Hepatocyte (in vitro differentiated cells): Measurements from ENCODE around the gene CHID1. TPM values are rescaled to one million over a fixed set of nuclear protein-coding genes. Genes with fewer than 3 reads are reported as not detected.
A peak's percentile ranks its signal among the peaks of the same experiment; 100 is the strongest.

Experiments
- DNase-seq: peaks from one replicate; pipeline ENCODE4 v3.0.0-alpha.2; 2016; ENCODE audit warnings: low spot score
- H2AFZ ChIP-seq: fragments of 200-600 bp; sonication (generic); 2 replicates; pipeline ENCODE4 v1.6.0; 2016; ENCODE audit warnings: antibody characterized with exemption, mild to moderate bottlenecking
- H3K27ac ChIP-seq: fragments of 200-600 bp; sonication (generic); 2 replicates; pipeline ENCODE4 v1.5.1; 2016; ENCODE audit warnings: mild to moderate bottlenecking
- H3K27me3 ChIP-seq: fragments of 200-600 bp; sonication (generic); 2 replicates; pipeline ENCODE4 v1.6.1; 2016
- H3K36me3 ChIP-seq: fragments of 200-600 bp; sonication (generic); replicated peaks from 2 replicates; pipeline ENCODE4 v1.5.1; 2016; ENCODE audit warnings: low read depth; ENCODE audit not compliant: insufficient read depth
- H3K4me1 ChIP-seq: fragments of 200-600 bp; sonication (generic); 2 replicates; pipeline ENCODE4 v1.5.1; 2016; ENCODE audit warnings: mild to moderate bottlenecking, moderate library complexity; ENCODE audit not compliant: insufficient read depth
- H3K4me2 ChIP-seq: fragments of 200-600 bp; sonication (generic); 2 replicates; pipeline ENCODE4 v1.6.0; 2016
- H3K4me3 ChIP-seq: fragments of 200-600 bp; sonication (generic); 2 replicates; pipeline ENCODE4 v1.5.1; 2016; ENCODE audit warnings: mild to moderate bottlenecking
- H3K79me2 ChIP-seq: fragments of 200-600 bp; sonication (generic); 2 replicates; pipeline ENCODE4 v1.6.0; 2017; ENCODE audit warnings: mild to moderate bottlenecking
- H3K9me2 ChIP-seq: fragments of 200-600 bp; sonication (generic); replicated peaks from 2 replicates; pipeline ENCODE4 v1.6.0; 2017; ENCODE audit warnings: mild to moderate bottlenecking; ENCODE audit not compliant: insufficient read depth
- H3K9me3 ChIP-seq: fragments of 200-600 bp; sonication (generic); 2 replicates; pipeline ENCODE4 v1.5.1; 2016; ENCODE audit warnings: low read depth, mild to moderate bottlenecking
- H4K20me1 ChIP-seq: fragments of 200-600 bp; sonication (generic); 2 replicates; pipeline ENCODE4 v1.6.0; 2016; ENCODE audit warnings: mild to moderate bottlenecking; ENCODE audit not compliant: insufficient read depth, poor library complexity, severe bottlenecking
- EZH2 ChIP-seq: fragments of 200-600 bp; sonication (generic); IDR thresholded peaks from 2 replicates; pipeline ENCODE4 v1.6.1; 2016; ENCODE audit warnings: antibody characterized with exemption, mild to moderate bottlenecking, borderline replicate concordance
- EZH2phosphoT487 ChIP-seq: fragments of 200-600 bp; sonication (generic); IDR thresholded peaks from one replicate; pipeline ENCODE4 v1.6.1; 2018; ENCODE audit warnings: antibody characterized with exemption, mild to moderate bottlenecking, low read depth, moderate library complexity; ENCODE audit not compliant: unreplicated experiment, severe bottlenecking
- WGBS: methylation state at CpG from one replicate; pipeline ENCODE4 v1.1.6; 2016; ENCODE audit warnings: low lambda C conversion rate; ENCODE audit errors: missing lambda C conversion rate; 5-methylcytosine and 5-hydroxymethylcytosine counted together
- polyA plus RNA-seq: library from polyadenylated mRNA; unstranded; fragments of >200 nt; fragmentation: Nextera tagmentation; extraction: Ambion mirVana; gene quantifications from 2 replicates; pipeline ENCODE4 v1.2.1, GENCODE V29; 2016
- total RNA-seq: library from RNA; depleted of rRNA; stranded (reverse); fragments of >200 nt; gene quantifications from 2 replicates; pipeline ENCODE4 v1.2.3, GENCODE V29; 2014
- TF ChIP-seq, protein P1 (sequence below): fragments of 200-600 bp; sonication (generic); IDR thresholded peaks from 2 replicates; pipeline ENCODE4 v1.5.1; 2016; ENCODE audit warnings: antibody characterized with exemption, mild to moderate bottlenecking; ENCODE audit not compliant: poor library complexity

CHID1 gene
- total and polyA plus RNA-seq, 2 experiments from 2014 or later, result 92.4 to 155 TPM

DNA sequence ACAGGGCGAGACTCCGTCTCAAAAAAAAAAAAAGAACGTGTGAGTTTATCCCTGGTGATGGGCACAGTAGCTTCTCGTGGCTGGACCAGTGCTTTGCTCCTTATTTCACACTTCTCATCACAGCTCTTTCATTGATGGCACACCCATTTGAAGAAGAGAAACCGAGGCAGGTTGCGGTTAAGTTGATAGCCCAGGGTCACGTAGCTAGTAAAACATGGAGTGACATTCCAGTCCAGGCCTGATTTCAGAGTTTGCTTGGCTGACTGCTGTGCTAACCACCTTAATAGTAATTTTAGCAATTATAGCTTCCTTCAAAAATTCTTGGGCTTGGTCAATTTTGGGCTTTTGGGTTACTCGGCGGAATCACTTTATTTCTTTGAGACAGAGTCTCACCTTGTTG lies 40.9 kb upstream of the CHID1 start:
- no peaks in the 10 kb centered on the region for H3K36me3 ChIP-seq
- TF ChIP-seq, protein P1, sequence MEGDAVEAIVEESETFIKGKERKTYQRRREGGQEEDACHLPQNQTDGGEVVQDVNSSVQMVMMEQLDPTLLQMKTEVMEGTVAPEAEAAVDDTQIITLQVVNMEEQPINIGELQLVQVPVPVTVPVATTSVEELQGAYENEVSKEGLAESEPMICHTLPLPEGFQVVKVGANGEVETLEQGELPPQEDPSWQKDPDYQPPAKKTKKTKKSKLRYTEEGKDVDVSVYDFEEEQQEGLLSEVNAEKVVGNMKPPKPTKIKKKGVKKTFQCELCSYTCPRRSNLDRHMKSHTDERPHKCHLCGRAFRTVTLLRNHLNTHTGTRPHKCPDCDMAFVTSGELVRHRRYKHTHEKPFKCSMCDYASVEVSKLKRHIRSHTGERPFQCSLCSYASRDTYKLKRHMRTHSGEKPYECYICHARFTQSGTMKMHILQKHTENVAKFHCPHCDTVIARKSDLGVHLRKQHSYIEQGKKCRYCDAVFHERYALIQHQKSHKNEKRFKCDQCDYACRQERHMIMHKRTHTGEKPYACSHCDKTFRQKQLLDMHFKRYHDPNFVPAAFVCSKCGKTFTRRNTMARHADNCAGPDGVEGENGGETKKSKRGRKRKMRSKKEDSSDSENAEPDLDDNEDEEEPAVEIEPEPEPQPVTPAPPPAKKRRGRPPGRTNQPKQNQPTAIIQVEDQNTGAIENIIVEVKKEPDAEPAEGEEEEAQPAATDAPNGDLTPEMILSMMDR, result no peak
- no peak for TF ChIP-seq EZH2
- TF ChIP-seq EZH2phosphoT487, result no peak
- H2AFZ ChIP-seq, result no peak overlapping the region
- peaks cover 24% of the 10 kb centered on the region for H4K20me1 ChIP-seq
- peaks cover 54% of the 10 kb centered on the region for H3K4me1 ChIP-seq
- H3K9me3 ChIP-seq, result no peaks in the 10 kb centered on the region
- H3K27me3 ChIP-seq, result no peaks in the 10 kb centered on the region
- no peaks in the 10 kb centered on the region for H3K9me2 ChIP-seq
- DNase-seq, result no peak
- H3K27ac ChIP-seq, result peak overlapping the region; percentile 70
- H3K4me2 ChIP-seq, result peak overlapping the region; percentile 57
- H3K79me2 ChIP-seq, result peaks cover 76% of the 10 kb centered on the region
- H3K4me3 ChIP-seq, result no peak overlapping the region
- WGBS, result 86% methylated on average over 9 of the region's 9 CpGs

DNA sequence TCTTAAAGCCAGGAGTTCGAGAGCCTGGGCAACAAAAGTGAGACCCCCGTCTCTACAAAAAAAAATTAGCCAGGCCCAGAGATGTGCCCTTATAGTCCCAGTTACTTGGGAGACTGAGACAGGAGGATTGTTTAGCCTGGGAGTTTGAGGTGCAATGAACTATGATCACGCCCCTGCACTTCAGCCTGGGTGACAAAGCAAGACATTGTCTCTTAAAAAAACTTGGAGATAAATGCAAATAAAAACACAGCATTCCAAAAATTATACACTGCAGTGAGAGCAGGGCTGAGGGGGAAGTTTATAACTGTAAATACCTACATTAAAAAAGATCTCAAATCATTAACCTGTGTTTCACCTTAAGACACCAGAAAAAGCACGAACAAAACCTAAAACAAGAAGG lies 37.1 kb upstream of the CHID1 start:
- H3K36me3 ChIP-seq, result no peaks in the 10 kb centered on the region
- TF ChIP-seq, protein P1, result no peak
- TF ChIP-seq EZH2phosphoT487 (no peak), EZH2 (no peak)
- peaks cover 5% of the 10 kb centered on the region for H4K20me1 ChIP-seq
- H3K9me2 ChIP-seq, result no peaks in the 10 kb centered on the region
- peak overlapping the region; percentile 5 for H3K27ac ChIP-seq
- H3K9me3 ChIP-seq, result no peaks in the 10 kb centered on the region
- peaks cover 35% of the 10 kb centered on the region for H3K4me1 ChIP-seq
- H2AFZ ChIP-seq, result no peak overlapping the region
- no peak for DNase-seq
- peaks cover 83% of the 10 kb centered on the region for H3K79me2 ChIP-seq
- WGBS, result 87% methylated on average over 4 of the region's 4 CpGs
- no peak overlapping the region for H3K4me3 ChIP-seq
- no peak overlapping the region for H3K4me2 ChIP-seq
- no peaks in the 10 kb centered on the region for H3K27me3 ChIP-seq

DNA sequence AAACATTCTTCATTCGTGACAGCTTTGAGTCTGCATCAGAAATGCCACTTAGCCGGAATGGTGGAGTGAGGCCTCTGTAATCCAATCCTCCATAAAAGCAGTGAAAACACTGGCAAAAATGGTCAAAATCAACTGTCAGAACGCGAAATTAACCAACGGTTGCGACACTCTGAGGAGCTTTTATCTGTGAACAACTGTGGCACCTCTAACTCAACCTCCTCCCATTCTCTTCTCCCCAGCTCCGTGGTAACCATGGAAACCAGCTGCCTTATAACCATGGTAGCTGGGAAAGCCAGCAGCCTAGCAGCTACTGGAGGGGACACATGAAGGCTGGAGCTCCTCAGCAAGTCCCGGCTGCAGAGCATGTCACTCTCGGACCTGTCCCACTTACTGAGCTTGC lies 35.4 kb upstream of the CHID1 start:
- H3K4me2 ChIP-seq, result peak overlapping the region; percentile 52
- TF ChIP-seq EZH2 (no peak), EZH2phosphoT487 (no peak)
- TF ChIP-seq, protein P1, result no peak
- H3K27ac ChIP-seq, result peak overlapping the region; percentile 33
- H4K20me1 ChIP-seq, result peaks cover 7% of the 10 kb centered on the region
- no peaks in the 10 kb centered on the region for H3K27me3 ChIP-seq
- WGBS, result 52% methylated on average over 9 of the region's 9 CpGs
- no peaks in the 10 kb centered on the region for H3K9me3 ChIP-seq
- DNase-seq, result peak; percentile 68
- H3K4me1 ChIP-seq, result peaks cover 29% of the 10 kb centered on the region
- no peak overlapping the region for H3K4me3 ChIP-seq
- H2AFZ ChIP-seq, result no peak overlapping the region
- no peaks in the 10 kb centered on the region for H3K36me3 ChIP-seq
- no peaks in the 10 kb centered on the region for H3K9me2 ChIP-seq
- peaks cover 93% of the 10 kb centered on the region for H3K79me2 ChIP-seq
